ENCODE results near the gene TRIM65.

DNA sequence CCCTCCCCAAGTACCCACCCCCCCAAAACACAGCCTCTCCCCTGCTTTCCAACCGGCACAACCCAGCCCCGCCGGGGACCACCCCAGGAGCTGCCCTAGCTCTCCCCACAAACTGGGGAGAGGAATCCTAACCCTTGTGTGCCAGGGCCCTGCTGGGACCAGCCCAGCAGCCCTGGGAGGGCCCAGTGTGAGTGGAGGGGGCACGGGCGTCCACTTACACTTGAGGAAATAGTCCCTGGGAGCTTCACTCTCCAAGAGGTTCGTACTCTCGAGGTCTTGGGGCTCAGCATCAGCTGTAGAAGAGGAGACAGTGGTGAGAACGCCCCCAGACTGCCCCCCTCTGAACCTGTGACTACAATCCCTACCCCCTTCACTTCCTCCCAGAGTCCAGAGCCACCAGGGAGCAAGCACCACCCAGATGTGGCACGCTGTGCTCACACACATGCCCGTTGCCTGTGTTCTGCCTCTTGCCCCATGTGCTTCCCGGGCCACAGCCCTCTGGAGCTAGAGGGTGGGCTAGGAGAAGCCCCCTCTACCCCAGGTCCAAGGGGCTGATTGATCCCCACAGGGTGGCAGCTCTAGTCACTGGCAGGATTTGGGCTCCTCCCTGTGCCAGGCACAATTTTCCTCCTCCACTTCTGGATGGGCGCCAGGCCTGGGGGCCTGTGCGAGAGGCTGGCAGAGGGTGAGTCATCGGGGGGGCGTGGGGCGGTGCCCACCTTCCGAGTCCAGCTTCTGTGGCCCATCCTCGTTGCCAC lies 21.4 kb downstream of the TRIM65 start:
- TF ChIP-seq CTCF (IDR thresholded peaks at IDR 0.05) = no peak
- TF ChIP-seq POLR2A (IDR thresholded peaks at IDR 0.05) = no peak

Measured in adrenal gland (tissue), 5 donors.